ENCODE results near the gene IGF1. TPM values are rescaled to one million over a fixed set of nuclear protein-coding genes. Genes with fewer than 3 reads are reported as not detected.
"Not testable (repeated sequence)": the region's sequence is repeated elsewhere in the genome, so short reads cannot be mapped to it uniquely, and the experiment has no call there.

IGF1 gene
- total RNA-seq, 1 donor from 2014 or later = 2.9 TPM

DNA sequence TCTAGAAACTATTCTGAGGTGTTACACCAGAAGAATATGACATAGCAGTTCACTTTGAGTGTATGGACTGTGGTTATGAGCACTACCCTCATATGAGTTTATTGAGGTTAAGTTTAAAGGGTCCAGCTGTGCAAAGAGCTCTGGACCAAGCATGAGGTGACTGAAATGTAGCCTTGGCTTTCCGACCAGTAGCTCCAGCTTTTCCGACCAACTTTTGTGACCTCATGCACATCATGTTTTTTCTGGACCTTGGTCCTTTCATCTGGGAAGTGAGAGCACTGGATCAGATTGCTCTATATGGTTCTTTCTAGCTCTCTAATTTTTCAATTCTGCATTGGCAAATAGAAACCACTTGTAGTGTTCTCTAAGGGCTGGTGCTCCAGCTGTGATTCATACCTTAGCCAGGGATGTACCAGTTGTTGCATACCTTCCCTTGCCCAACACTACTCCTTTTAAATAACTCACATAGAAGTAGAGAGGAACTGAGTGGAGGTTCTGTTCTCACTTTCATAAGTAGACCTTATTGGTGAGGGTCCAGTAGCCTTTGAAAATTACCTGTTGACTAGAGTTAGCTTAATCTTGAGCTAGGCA is 16.6 kb downstream of the IGF1 start:
- FAIRE-seq (no peak), DNase-seq (ENCODE audit: low spot score in 2 of 2) (no peak)

DNA sequence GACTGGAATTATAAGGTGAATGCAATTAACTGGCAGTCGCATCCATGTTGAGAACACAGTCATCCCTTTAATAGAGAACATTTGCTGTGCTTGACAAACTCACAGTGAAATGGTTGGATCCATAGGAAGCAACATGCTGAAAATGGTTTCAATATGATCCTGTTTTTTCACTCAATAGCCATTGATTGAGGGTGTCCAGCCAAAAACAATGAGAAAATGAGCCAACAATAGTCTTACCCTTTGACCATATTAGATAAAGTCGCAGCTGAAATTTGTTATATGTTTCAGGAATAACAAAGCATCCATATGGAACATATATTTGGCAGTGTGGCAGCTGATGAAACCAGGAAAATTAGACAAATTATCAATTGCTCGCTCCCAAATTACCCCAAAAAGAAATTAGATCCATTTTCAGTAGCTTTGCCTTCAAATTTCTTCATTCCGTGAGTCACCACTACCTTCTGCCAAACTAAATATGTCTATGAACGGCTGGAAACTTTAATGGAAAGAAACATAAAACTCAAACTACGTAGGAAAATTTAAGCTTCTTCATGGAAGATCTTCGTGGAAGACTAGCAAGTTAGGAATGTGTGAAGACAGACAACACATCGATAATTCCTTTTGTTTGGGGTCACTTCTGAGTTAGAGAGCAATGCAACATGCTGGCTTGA is 17.4 kb downstream of the IGF1 start:
- DNase-seq (ENCODE audit: low spot score in 2 of 2) (no peak), FAIRE-seq (no peak)

DNA sequence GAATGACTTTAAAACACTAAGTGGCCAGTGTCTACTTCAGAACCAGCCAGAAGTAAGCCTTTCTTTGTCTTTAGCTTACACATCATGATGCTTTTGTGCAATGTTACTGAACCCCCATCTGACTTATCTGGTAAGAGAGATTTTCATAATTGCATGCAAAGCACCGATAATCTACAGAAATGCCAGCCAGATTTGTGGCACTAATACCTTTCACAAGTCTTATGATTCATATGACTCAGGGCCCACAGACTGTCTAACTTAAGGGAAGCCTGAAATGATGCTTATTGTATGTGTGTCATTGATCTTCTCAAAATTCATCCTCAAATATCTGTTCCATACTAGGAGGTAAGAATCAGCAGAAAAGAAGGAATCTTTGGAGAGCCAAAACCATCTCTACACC is 18.0 kb downstream of the IGF1 start:
- no peak for FAIRE-seq
- DNase-seq (ENCODE audit: low spot score in 2 of 2) = no peak

DNA sequence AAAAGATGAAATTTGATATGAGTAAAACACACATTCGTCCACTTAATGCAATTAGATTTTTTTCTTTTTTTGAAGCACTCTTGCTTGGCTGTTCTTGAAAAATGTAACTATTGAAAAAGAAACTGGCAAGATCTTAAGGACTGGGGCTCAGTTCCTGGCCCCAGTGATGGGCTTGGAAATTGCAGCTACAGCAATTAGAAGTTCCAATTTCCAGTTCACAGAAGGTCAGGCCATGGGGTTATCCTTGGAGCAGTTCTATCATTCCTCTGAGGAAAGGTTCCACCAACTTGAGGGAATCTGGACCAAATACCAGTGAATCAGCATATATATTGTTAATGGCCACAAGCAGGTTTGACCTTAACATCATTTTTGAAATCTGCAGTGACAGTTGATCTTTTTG is 18.9 kb downstream of the IGF1 start:
- no peak for DNase-seq (ENCODE audit: low spot score in 2 of 2)
- FAIRE-seq = no peak

DNA sequence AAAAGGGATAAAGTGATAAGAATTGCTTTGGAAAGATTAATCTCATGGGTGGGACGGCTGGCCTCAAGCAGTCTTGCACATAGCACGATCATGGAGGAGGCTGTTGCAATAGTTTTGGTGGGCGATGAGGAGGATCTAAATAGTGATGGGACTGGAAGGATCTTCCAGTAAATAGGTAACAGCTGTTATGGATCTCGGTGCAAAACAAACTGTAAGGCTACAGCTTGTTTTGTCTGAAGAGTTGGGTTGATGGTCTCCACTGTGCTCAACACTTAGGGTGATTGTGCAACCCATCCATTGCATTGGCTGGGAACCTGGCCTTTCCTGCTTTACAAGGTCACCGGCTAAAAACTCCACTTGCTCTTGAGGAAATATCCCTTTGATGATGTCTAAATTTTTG is 21.0 kb downstream of the IGF1 start:
- FAIRE-seq (no peak), DNase-seq (ENCODE audit: low spot score in 2 of 2) (no peak)

DNA sequence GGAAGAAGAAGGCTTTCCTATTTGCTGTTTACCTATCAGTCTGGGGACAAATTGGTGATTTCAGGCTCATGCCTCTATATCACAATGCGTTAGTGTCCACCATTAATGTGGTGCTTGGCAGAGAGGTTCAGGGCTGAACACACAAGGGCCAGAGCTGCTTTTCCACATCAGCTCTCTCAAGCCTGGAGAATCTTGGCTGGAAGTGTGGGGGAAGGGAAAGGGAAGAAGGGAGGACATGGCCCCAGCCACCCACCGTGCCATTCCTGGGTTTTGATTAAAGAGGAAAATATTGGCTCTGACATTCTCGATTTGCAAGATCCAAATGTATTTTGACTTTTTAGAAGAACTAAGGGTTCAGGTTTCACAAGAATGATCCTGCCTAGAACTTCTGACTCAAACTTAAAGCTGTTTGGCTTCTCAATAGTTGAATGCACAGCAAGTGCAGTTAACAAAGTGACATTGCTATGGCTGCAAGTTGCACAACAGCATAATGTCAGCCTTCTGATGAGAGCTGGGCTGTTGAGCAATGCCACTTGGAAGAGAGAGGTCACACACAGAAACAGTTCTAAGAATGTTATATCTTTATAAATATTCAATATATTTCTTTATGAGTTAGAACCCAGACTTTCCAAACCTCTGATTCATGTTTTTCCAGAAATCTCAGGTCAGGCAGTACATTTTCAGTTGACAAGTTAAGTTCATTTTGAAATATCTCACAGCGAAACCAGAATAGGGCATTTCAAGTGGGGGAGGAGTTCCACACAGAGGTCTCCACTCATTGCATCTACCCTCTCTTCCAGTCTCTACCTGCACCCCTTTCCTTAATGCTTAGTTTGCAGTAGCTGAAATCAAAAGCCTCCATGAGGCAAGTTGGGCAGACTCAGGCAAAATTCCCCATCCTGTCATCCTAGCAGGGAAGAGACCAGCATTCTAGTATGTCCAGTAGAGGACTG is 25.3 kb downstream of the IGF1 start:
- FAIRE-seq (no peak), DNase-seq (ENCODE audit: low spot score in 2 of 2) (no peak)

DNA sequence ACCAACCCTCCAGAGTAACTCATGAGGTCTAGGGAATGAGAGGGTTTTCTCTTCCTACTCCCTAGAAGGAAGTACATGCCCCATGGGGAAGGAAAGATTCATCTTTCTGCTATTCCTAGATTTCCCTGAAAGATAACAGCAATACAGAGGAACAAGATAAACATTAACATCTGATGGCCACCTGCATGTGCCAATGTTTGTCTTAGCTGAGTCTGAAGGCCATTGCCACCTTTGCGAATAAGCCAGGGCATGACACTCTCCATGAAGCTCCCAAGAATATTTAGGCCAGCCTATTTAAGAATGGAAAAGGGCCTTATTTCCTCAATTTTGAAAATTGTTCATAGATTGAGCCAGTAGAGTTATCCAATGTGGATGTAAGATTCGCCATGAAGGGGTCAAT is 26.0 kb downstream of the IGF1 start:
- no peak for FAIRE-seq
- DNase-seq (ENCODE audit: low spot score in 2 of 2) = no peak

DNA sequence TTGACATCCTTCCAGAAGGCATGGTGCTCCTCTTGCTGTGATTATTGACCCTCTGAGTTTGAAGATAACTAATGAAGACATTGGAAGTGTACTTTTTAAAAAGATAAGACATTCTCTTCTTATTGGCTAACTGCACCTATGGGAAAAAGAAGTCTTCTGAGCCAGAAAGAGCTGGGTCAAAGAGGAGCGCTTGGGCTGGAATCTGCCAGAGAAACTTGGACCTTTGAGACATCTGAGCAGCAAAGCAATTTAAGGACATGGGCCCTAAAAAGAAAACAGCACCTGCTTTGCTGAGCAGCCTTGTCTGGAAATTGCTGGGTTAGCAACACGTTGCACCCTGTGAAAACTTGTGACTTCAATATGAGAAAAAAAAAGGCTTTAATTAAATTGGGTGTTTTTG is 27.8 kb downstream of the IGF1 start:
- no peak for FAIRE-seq
- DNase-seq (ENCODE audit: low spot score in 2 of 2) = no peak

DNA sequence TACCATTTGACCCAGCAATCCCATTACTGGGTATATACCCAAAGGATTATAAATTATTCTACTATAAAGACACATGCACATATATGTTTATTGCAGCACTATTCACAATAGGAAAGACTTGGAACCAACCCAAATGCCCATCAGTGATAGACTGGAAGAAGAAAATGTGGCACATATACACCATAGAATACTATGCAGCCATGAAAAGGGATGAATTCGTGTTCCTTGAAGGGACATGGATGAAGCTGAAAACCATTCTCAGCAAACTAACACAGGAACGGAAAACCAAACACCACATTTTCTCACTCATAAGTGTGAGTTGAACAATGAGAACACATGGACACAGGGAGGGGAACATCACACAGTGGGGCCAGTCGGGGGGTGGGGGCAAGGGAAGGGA is 31.3 kb downstream of the IGF1 start:
- not testable (repeated sequence) for FAIRE-seq; DNase-seq (ENCODE audit: low spot score in 2 of 2)

DNA sequence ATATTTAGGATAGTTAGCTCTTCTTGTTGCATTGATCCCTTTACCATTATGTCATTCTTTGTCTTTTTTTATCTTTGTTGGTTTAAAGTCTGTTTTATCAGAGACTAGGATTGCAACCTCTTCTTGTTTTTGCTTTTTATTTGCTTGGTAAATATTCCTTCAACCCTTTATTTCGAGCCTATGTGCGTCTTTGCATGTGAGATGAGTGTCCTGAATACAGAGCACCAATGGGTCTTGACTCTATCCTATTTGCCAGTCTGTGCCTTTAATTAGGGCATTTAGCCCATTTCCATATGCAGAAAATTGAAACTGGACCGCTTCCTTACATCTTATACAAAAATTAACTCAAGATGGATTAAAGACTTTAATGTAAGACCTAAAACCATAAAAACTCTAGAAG is 32.9 kb downstream of the IGF1 start:
- not testable (repeated sequence) for FAIRE-seq; DNase-seq (ENCODE audit: low spot score in 2 of 2)

DNA sequence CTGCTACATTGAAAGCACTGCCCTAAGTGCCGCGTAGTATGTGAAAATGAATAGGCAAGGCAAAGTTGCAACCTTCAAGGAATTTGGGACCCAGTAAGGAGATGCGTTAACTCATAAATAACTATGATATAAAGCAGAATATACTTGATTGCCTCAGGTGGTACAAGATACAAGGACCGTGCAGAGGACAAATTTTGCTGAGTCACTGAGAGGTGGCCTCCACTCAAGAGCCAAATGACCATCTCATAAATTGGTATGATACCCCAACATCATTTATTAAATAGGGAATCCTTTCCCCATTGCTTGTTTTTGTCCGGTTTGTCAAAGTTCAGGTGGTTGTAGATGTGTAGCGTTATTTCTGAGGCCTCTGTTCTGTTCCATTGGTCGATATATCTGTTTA is 35.7 kb downstream of the IGF1 start:
- DNase-seq (ENCODE audit: low spot score in 2 of 2) = no peak
- no peak for FAIRE-seq

DNA sequence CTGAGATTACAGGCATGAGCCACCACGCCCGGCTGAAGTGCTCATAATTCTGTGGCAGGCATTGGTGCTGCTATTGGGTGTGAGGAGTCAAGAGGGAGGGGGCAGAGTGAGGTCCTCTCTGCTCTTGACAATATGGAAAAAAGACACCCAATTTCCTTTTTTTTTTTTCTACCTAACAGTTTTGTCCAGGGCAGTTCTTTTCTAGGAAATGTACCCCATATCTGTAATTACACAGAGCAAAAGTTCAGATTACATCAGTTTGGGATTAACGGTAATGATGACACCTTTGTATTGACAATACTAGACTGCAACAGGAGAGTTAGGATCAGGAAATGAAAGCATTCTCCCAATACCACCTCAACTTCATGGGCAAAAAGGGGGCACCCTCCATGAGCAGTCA is 36.3 kb downstream of the IGF1 start:
- no peak for FAIRE-seq

DNA sequence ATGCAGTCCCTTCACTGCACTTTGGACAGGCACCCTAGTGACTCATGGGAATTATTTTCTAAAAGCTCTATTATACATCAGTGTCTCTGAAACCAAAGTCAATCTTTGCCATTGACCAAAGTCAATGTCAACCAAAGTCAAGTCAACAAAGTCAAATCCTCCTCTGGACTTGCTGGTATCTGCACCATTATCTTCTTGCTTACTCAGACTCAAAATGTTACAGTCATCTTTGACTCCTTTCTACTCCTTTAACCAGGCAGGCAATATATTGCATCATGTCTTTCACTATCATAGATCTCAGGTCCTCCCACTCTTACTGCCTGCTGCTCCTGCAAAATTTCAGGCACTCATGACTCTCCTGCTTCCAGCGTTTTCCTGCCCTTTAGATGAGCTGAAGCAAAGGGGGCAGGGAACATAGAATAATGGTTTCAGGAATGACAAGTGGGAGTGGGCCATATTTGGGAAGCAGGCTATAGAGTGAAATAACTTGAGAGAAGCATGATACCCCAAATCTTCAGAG is 39.2 kb downstream of the IGF1 start:
- FAIRE-seq (no peak), DNase-seq (ENCODE audit: low spot score in 2 of 2) (no peak)

More for the DNA sequence above, 36.3 kb downstream of the IGF1 start:
- no peak for DNase-seq (ENCODE audit: low spot score in 2 of 2)

DNA sequence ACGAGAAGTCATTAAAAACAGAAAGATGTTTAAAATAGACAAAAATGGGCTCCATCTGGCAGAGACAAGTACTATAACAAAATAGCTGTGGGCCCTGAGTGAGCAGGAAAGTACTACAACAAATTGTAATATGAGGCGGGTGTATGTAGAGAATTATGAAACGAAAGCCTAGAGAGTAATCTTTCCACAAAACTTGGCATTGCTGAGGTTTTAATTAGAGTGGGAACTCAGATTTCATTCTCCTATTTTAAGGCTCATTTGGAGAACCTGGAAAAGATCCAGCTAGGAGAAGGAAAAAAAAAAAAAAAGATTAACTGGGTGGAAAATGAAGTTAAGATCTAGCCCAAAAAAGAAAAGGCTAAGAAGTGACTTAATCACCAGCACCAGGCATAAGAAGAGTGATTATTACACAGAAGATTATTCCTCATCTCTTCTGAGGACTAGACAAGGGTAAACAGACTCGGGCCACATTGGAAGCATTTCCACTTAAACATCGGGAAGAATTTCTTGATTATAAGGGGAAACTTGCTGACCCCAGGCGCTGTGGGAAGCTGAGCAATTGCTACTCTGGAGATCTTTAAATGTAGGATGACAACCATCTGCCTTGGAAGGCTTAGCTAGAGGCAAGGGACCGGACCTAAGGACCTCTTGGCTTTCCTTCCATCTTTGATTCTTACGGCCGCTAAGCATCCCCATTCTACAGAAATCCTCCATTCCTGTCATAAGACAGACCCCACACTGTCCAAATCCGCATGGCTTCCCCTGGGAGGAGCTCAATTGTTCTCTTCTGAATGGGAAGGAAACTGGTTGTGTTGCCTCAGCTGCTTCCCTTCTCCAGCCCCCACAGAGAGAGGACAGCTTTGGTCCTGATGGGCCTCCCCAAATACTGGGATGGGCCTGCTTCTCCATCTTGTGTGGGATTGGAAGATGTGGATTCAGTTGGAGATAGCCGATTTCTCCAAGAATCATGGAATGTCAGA is 40.6 kb downstream of the IGF1 start:
- DNase-seq (ENCODE audit: low spot score in 2 of 2) (no peak), FAIRE-seq (no peak)

DNA sequence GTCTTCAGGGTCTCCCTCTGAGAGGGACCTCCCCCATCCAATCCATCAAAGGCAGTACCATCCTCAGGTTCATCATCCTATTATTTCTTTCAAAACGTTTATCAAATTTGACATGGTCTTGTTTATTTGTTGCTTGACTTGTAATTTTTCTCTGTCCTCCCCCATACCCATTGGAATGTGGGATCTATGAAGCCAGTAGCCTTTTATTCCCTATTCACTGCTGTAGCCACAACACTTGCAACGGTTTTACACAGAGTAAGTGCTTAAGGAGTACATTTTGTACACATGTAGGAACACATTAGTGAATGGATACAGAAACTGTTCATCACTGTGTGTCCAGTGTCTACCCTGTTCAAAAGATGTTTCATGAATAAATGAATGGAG is 41.5 kb downstream of the IGF1 start:
- no peak for FAIRE-seq
- no peak for DNase-seq (ENCODE audit: low spot score in 2 of 2)

DNA sequence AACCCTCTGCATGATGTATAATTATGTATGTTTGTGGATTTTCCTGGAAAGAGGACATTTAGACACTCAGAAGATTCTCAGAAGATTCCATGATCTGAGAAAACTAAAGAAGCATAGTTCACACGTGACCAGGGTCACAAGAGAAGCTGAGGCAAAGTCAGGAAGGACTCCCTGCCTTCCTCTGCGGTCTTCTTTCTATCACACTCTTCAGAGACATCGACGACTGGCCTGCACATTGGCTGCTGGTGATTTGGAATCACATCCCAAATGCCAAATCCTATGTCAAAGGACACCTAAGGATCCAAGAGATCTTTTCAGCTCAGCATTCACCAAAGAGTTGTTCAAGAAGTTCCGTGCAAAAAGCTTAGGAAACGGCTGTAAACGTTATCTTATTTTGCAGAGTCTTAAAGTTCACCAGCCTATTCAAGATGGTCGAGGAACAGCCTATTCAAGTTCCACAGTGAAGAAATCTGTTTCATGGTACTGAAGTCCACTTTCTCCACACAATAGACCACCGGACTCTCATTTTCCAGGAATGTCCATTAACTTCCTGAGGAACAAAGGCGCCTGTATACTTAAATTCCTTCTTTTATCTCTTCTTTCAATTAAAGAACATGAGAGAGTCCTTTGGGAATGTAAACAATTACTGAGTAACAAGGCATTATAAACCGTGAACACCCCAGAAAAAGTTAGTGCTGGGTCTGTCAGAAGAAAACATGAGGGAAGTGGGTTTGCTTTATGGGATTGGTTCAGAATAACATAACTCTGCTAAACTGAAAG is 42.1 kb downstream of the IGF1 start:
- DNase-seq (ENCODE audit: low spot score in 2 of 2) (no peak), FAIRE-seq (no peak)

DNA sequence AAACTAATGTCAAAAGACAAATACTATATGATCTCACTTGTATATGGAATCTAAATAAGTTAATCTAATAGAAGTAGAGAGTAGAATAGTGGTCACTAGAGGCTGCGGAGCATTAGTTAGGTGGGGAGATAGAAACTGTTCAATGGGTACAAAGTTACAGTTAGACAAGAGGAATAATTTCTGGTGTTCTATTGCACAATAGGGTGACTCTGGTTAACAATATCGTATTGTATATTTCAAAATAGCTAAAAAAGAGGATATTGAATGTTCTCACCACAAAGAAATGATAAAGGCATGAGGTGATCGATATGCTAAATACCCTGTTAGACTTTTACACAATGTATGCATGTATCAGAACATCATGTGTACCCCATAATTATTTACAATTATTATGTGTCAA is 42.9 kb downstream of the IGF1 start:
- DNase-seq (ENCODE audit: low spot score in 2 of 2) (no peak), FAIRE-seq (no peak)

DNA sequence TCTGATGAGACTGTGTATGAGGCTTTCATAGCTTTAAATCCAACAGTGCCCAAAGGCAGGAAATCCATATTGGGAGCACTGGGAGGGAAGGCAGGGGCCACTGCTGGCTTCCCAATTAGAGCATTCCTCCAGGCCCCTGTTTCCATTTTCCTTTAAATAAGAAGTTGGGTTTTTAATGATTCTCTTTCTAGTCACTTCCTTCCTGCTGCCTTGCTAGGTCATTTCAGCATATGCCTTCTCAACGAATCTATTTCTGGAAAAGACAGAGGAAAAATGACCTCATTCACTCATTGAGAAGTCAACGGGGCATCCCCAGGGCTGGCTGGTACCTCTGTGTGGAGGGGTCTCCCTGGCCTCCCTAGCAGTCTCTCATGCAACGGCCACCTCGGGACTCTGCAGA is 43.5 kb downstream of the IGF1 start:
- DNase-seq (ENCODE audit: low spot score in 2 of 2) = no peak
- no peak for FAIRE-seq

DNA sequence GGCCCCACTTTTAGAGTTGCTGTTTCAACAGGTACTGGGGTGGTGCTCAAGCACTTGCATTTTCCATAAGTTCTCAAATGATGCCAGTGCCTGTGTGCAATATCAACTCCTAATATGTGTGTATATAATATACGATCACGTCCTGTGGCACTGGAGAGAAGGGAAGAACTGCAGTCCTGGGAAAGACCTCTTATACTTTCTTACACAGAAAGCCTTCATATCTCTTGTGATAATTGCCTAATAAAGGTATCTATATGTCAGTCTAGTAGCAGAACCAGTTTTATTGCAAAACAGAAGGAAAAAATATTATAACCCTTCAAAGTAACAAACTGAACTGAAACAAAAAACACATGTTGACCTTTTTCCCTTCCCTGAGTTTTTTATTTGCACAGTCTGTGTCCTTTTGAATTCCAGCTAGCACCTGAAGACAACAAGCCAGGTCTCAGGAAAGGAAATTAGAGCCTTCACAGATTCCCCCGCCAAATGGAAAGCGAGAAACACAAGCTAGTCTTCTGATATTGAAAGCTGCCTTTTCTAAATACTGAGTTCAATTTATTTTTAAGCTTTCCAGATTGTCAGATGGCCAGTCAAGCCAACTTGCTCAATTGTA is 44.4 kb downstream of the IGF1 start:
- FAIRE-seq = no peak
- no peak for DNase-seq (ENCODE audit: low spot score in 2 of 2)
